ENCODE results near the gene ARL4A.
"Not testable (repeated sequence)": the region's sequence is repeated elsewhere in the genome, so short reads cannot be mapped to it uniquely, and the experiment has no call there.

The ARL4A gene

DNA sequence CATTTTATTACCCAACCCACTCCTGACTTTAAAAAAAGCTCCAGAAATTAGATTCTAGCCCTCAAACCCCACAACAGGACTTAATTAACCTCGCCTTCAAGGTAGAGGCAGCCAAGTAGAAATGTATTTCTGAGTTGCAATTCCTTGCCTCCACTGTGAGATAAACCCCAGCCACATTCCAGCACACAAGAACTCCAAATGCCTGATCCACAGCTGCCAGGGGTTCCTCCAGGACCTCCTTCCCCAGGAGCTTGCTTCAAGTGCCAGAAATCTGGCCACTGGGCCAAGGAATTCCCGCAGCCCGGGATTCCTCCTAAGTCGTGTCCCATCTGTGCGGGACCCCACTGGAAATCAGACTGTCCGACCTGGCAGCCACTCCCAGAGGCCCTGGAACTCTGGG, 25.9 kb upstream of the ARL4A start:
- TF ChIP-seq, protein P1, sequence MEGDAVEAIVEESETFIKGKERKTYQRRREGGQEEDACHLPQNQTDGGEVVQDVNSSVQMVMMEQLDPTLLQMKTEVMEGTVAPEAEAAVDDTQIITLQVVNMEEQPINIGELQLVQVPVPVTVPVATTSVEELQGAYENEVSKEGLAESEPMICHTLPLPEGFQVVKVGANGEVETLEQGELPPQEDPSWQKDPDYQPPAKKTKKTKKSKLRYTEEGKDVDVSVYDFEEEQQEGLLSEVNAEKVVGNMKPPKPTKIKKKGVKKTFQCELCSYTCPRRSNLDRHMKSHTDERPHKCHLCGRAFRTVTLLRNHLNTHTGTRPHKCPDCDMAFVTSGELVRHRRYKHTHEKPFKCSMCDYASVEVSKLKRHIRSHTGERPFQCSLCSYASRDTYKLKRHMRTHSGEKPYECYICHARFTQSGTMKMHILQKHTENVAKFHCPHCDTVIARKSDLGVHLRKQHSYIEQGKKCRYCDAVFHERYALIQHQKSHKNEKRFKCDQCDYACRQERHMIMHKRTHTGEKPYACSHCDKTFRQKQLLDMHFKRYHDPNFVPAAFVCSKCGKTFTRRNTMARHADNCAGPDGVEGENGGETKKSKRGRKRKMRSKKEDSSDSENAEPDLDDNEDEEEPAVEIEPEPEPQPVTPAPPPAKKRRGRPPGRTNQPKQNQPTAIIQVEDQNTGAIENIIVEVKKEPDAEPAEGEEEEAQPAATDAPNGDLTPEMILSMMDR (IDR thresholded peaks at IDR 0.05) = no peak
- Mint-ChIP-seq H3K4me3 (no peak overlapping the region), H3K36me3 (ENCODE audit: low read depth) (no peaks in the 10 kb centered on the region), H3K27ac (no peak overlapping the region), H3K27me3 (ENCODE audit: low read depth, poor library complexity) (peaks cover 4% of the 10 kb centered on the region), H3K9me3 (peaks cover 8% of the 10 kb centered on the region), H3K4me1 (no peaks in the 10 kb centered on the region)
- DNase-seq = no peak

DNA sequence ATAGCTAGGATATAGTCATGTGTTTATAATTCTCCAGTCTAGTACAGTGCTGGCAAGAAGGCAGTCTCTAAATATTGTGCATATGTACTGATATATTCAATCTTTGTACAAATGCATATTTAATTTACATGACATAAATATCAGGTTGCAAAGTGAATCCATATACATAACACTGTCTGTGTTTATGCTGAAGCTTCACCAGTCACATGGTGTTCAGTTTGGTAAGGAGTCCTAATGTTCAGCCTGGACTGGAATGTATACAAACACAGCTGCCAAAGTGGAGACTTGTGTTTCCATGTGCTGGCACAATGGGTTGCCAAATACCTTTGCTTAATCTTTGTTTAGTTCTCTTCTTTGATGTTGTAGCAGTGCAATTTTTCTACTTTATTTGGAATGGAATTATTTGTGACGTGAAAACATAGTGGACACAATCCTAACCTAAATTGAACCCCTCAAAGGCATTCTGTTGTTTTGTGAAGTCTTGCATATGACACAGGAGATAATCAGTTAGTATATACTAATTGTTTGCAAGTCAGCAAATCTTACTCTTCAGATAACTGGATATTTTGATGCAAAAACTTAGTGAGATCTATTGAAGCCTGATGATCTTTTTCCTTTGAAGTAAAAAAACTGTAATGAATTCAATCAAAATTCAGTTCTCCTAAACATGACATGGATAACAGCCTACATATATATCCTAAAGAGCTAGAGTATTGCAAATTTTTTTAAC, 17.3 kb upstream of the ARL4A start:
- Mint-ChIP-seq H3K27me3 (ENCODE audit: low read depth, poor library complexity) (no peaks in the 10 kb centered on the region), H3K4me1 (no peaks in the 10 kb centered on the region), H3K9me3 (peaks cover 3% of the 10 kb centered on the region), H3K36me3 (ENCODE audit: low read depth) (no peaks in the 10 kb centered on the region), H3K4me3 (no peak overlapping the region), H3K27ac (no peak overlapping the region)
- no peak for DNase-seq
- TF ChIP-seq, protein P1 (IDR thresholded peaks at IDR 0.05) = no peak

DNA sequence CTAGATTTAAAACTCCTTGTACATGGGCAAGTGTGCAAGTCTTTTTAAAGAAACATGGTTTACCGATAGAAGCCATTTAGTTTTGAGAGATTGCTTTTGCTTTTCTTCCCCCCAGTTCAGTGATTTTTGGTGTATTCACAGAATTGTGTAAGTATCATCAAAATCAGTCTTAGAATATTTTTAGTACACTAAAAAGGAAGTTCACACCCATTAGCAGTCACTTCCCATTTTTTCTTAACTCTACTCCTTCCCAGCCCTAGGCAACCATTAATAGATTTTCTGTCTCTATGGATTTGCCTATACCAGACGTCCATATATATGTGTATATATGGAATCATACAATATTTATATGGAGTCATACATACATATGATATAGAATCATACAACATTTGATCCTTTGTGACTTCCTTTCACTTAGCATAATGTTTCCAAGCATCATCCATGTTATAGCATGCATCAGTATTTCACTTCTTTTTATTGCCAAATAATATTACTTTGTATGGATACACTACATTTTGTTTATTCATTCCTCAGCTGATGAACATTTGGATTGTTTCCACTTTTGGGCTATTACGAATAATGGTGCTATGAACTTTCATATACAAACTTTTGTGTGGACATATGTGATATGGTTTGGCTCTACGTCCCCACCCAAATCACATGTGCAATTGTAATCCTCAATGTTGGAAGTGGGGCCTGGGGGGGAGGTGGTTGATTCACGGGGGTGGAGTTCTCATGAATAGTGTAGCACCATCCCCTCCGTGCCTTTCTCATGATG, 16.5 kb upstream of the ARL4A start:
- Mint-ChIP-seq H3K36me3 (ENCODE audit: low read depth) (no peaks in the 10 kb centered on the region), H3K27ac (no peak overlapping the region), H3K4me3 (no peak overlapping the region), H3K4me1 (no peaks in the 10 kb centered on the region), H3K9me3 (peaks cover 10% of the 10 kb centered on the region), H3K27me3 (ENCODE audit: low read depth, poor library complexity) (no peaks in the 10 kb centered on the region)
- TF ChIP-seq, protein P1 (IDR thresholded peaks at IDR 0.05) = no peak
- DNase-seq = no peak

DNA sequence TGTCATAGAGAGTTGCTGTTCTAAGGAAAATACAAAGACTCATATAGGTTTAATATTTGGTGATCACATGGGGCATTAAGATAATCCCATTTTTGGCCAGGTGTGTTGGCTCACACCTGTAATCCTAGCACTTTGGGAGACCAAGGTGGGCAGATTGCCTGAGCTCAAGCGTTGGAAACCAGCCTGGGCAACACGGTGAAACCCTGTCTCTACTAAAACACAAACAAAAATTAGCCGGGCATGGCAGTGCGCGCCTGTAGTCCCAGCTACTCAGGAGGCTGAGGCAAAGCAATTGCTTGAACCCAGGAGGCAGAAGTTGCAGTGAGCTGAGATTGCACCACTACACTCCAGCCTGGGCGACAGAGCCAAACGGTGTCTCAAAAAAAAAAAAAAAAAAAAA, 14.0 kb upstream of the ARL4A start:
- H3K27me3 Mint-ChIP-seq (ENCODE audit: low read depth, poor library complexity); H3K4me1 Mint-ChIP-seq; H3K36me3 Mint-ChIP-seq (ENCODE audit: low read depth); DNase-seq; H3K4me3 Mint-ChIP-seq; H3K27ac Mint-ChIP-seq: not testable (repeated sequence)
- H3K9me3 Mint-ChIP-seq = peaks cover 28% of the 10 kb centered on the region

DNA sequence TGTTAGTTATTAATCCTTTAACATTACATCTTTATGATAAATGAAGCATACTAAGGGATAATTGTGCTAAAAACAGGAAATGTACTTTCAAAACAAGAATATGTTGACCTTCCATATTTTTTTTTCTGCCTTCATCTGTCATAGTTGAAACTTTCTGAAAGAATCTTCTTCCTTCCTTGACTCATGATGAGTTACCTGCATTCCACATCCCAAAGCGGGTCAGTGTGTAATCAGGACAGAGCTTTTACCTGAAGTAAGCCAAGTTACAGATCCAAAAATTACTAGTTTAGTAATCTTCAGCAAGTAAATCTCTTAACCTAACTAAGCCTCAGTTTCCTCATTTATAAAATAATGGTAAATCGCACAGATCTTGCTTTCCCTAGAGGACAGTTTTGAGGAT, 13.4 kb upstream of the ARL4A start:
- Mint-ChIP-seq H3K27me3 (ENCODE audit: low read depth, poor library complexity) (no peaks in the 10 kb centered on the region), H3K4me1 (no peaks in the 10 kb centered on the region), H3K9me3 (peaks cover 28% of the 10 kb centered on the region), H3K36me3 (ENCODE audit: low read depth) (no peaks in the 10 kb centered on the region), H3K27ac (no peak overlapping the region), H3K4me3 (no peak overlapping the region)
- DNase-seq = no peak
- TF ChIP-seq, protein P1 (IDR thresholded peaks at IDR 0.05) = no peak

DNA sequence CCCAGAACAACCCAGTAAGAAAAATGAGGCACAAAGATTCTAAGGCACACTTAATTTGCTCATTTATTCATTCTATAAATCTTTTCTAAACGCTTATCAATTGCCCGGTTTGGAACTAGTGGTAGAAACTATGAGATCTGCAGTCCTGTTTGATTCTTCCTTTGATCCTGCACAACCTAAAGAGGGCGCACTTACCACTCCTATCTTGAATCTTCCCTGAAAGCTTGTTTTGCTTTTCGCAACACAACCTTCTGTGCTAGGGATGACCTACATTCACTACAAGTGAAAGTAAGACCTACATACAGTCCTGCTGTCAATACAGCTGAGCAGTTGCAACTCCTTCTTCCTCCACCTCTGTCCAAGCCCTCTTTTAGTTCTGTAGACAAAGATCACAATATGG, 12.6 kb upstream of the ARL4A start:
- H3K36me3 Mint-ChIP-seq (ENCODE audit: low read depth) = no peaks in the 10 kb centered on the region
- TF ChIP-seq, protein P1 (IDR thresholded peaks at IDR 0.05) = no peak
- no peak for DNase-seq
- no peaks in the 10 kb centered on the region for H3K27me3 Mint-ChIP-seq (ENCODE audit: low read depth, poor library complexity)
- no peaks in the 10 kb centered on the region for H3K4me1 Mint-ChIP-seq
- H3K4me3 Mint-ChIP-seq = no peak overlapping the region
- H3K27ac Mint-ChIP-seq = no peak overlapping the region
- H3K9me3 Mint-ChIP-seq = peaks cover 28% of the 10 kb centered on the region
